Aorta (tissue), 5 donors: ENCODE data around the gene MATK. TPM values are rescaled to one million over a fixed set of nuclear protein-coding genes. Genes with fewer than 3 reads are reported as not detected.
"Not testable (repeated sequence)": the region's sequence is repeated elsewhere in the genome, so short reads cannot be mapped to it uniquely, and the experiment has no call there.

Experiments
- ATAC-seq: fragments of 200-7000 bp; cut with Tn5 transposase; one replicate; pipeline ENCODE4 v1.9.1; 2022; ENCODE audit warnings: moderate library complexity; ENCODE audit not compliant: low FRiP score
- DNase-seq, 2 donors: peaks; one replicate each; pipeline ENCODE4 v3.0.0-alpha.2; 2020
- H3K27ac ChIP-seq, 2 donors: one replicate each; pipeline ENCODE4 v1.5.1; 2013; ENCODE audit warnings: low read length in 2 of 2, mild to moderate bottlenecking in 2 of 2, moderate library complexity in 2 of 2, control low read depth in 1 of 2, inconsistent platforms in 1 of 2, low read depth in 1 of 2
- H3K27me3 ChIP-seq, 2 donors: one replicate each; pipeline ENCODE4 v1.6.1; 2013; ENCODE audit warnings: control low read depth in 1 of 2, low read length in 1 of 2, mild to moderate bottlenecking in 1 of 2, moderate library complexity in 1 of 2; ENCODE audit not compliant: insufficient read depth in 2 of 2, control insufficient read depth in 1 of 2
- H3K36me3 ChIP-seq, 2 donors: one replicate each; pipeline ENCODE4 v1.6.1; 2013; ENCODE audit warnings: control low read depth in 1 of 2, low read length in 1 of 2, mild to moderate bottlenecking in 1 of 2; ENCODE audit not compliant: insufficient read depth in 2 of 2, control insufficient read depth in 1 of 2
- H3K4me1 ChIP-seq, 2 donors: one replicate each; pipeline ENCODE4 v1.6.1; 2013; ENCODE audit warnings: low read length in 2 of 2, control low read depth in 1 of 2, mild to moderate bottlenecking in 1 of 2, moderate library complexity in 1 of 2; ENCODE audit not compliant: insufficient read depth in 2 of 2, control insufficient read depth in 1 of 2
- H3K4me3 ChIP-seq, 2 donors: one replicate each; pipeline ENCODE4 v1.5.1; 2013; ENCODE audit warnings: low read length in 2 of 2, control low read depth in 1 of 2, mild to moderate bottlenecking in 1 of 2
- H3K9me3 ChIP-seq: one replicate; pipeline ENCODE4 v1.6.1; 2013; ENCODE audit warnings: mild to moderate bottlenecking, low read length; ENCODE audit not compliant: control insufficient read depth
- WGBS, 2 donors: extraction: QIAGEN DNeasy Blood & Tissue Kit; methylation state at CpG; one replicate each; pipeline ENCODE4 v1.1.7; 2013; 5-methylcytosine and 5-hydroxymethylcytosine counted together
- intact Hi-C, 2 donors: fragments of 100-400 bp; cut with DNase I; formaldehyde crosslinking; loops; one replicate each; pipeline versions ENCODE4 v1.14.2 to v1.15.0; 2022
- polyA plus RNA-seq, 2 donors: library from polyadenylated mRNA; stranded (reverse); fragments of 200-250 nt; gene quantifications; one replicate each; pipeline ENCODE4 v1.2.3, GENCODE V29; 2013
- total RNA-seq, 2 donors: library from RNA; stranded (reverse); fragmentation: NEBNext Ultra II Directional; extraction: Animal tissue kit (Norgen Biotek cat#: 25700); gene quantifications; one replicate each; pipeline ENCODE4 v1.2.1, GENCODE V29; 2021
- donor health status: healthy with polysubstance abuse.
- donor health status: Bipolar disorder and iron deficiency.
- donor health status: DM: no; HTN: no; CAD: no.
- donor health status: DM: no; HTN: no; CAD: no.
- donor health status: DM: yes; HTN: yes; CAD: no.

Gene MATK
- total and polyA plus RNA-seq, 4 donors, result 1.7 to 5.5 (median 1.9) TPM

DNA sequence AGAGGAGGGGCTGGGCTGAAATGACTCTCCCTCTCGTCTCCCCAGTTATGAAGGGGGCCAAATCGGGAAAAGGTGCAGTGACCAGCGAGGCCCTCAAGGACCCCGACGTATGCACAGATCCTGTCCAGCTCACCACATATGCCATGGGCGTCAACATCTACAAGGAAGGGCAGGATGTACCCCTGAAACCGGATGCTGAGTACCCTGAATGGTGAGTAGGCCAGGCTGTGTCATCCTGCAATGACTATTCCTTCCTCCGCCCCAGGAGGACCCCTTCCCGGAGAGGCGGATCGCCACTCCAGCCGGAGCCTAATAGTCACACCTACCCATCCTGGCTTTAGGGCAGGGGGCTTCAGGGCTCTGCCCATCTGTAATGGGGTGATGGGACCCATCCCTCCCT, 21.1 kb downstream of the MATK start:
- WGBS, 2 donors, result 93 to 94% methylated on average over 12 of the region's 12 CpGs
- no peak overlapping the region for H3K4me3 ChIP-seq
- no peaks in the 10 kb centered on the region for H3K9me3 ChIP-seq
- no peaks in the 10 kb centered on the region for H3K4me1 ChIP-seq
- DNase-seq (no peak), ATAC-seq (no peak)
- no peaks in the 10 kb centered on the region for H3K36me3 ChIP-seq
- no peaks in the 10 kb centered on the region for H3K27me3 ChIP-seq
- intact Hi-C loops, result no loop called here
- H3K27ac ChIP-seq, result no peak overlapping the region

DNA sequence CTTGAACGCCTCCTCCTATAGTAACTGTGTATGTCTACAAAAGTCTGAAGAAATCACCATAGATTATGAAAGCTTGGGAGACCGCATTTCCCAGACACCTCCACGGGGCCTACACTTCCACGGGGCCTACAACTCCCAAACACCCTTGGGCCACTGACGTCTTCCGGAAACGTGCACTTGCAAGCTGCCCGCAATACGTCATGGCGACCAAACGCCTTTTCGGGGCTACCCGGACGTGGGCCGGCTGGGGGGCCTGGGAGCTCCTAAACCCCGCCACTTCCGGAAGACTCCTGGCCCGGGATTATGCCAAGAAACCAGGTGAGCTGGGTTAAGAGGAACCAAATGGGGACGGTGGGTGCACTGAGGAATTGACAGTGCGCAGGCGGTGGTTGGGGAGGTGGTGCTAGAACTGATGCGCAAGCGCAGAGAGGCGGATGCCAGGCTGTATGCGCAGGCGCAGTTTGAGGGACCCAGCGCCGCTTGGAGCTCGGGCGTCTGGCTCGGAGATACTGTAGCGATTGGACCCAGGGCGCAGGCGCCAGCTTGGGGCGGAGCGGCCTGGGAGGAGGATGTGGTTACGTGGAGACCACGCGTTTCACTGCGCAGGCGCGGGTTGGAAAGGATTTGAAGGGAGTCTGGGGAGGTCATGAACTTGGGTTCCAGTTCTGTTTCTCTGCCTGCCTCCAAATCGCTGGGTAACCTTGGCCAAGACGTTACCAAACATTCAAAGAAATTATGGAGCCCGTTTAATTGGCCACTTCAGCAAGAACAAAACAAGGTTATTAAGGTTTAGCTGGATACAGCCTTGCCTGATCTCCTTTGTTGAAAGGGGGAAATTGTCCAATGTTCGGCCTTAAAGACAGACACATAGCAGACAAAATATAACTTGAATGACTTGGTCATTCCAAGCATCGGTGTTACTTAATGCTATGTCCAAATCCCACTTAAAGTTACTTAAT, 23.4 kb downstream of the MATK start, which contains the start of gene MRPL54:
Gene MRPL54, plus strand, starts transcription at position 182 of the 959 bp plus-strand sequence. Its CDS starts 19 bp downstream, at position 201.
- Histone ChIP-seq H3K4me1 (no peaks in the 10 kb centered on the region), H3K27me3 (no peaks in the 10 kb centered on the region), H3K36me3 (no peaks in the 10 kb centered on the region), H3K4me3 (peak within 1 kb of the TSS; percentile 64 to 98), H3K27ac (peak within 1 kb of the TSS; percentile 73 to 79), H3K9me3 (no peaks in the 10 kb centered on the region)
- DNase-seq (peak; percentile 99 to 100), ATAC-seq (peak; percentile 96)
- intact Hi-C loops, result loop anchor here in 1 of 2 donors (5.0 kb wide), 2 partner anchors 210 to 225 kb away; partner anchors contain the start of genes DAPK3 and EEF2
- WGBS, 2 donors, result 4% methylated on average over 47 of the region's 47 CpGs

DNA sequence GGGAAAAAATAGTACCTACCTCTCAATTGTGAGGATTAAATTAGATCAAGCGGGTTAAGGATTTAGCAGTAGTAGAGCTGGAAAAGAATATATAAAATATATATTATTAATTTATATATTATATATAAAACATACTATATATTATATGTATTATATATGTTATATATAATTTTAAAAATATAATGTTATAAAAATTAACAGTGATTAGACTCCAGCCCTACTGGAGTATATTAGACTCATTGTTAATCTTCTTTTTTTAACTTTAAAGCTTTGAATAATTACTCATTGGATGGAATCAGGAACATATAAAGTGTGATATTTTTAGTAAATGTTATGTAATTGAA, 24.1 kb downstream of the MATK start:
- intact Hi-C loops, result loop anchor here in 1 of 2 donors (5.0 kb wide), 2 partner anchors 210 to 225 kb away; partner anchors contain the start of genes DAPK3 and EEF2
- H3K27ac ChIP-seq, result no peak overlapping the region
- DNase-seq (no peak), ATAC-seq (no peak)
- no peaks in the 10 kb centered on the region for H3K27me3 ChIP-seq
- no peak overlapping the region for H3K4me3 ChIP-seq
- H3K4me1 ChIP-seq, result no peaks in the 10 kb centered on the region
- 47 to 61% methylated on average over 1 of the region's 1 CpG for WGBS, 2 donors
- H3K36me3 ChIP-seq, result no peaks in the 10 kb centered on the region
- no peaks in the 10 kb centered on the region for H3K9me3 ChIP-seq

DNA sequence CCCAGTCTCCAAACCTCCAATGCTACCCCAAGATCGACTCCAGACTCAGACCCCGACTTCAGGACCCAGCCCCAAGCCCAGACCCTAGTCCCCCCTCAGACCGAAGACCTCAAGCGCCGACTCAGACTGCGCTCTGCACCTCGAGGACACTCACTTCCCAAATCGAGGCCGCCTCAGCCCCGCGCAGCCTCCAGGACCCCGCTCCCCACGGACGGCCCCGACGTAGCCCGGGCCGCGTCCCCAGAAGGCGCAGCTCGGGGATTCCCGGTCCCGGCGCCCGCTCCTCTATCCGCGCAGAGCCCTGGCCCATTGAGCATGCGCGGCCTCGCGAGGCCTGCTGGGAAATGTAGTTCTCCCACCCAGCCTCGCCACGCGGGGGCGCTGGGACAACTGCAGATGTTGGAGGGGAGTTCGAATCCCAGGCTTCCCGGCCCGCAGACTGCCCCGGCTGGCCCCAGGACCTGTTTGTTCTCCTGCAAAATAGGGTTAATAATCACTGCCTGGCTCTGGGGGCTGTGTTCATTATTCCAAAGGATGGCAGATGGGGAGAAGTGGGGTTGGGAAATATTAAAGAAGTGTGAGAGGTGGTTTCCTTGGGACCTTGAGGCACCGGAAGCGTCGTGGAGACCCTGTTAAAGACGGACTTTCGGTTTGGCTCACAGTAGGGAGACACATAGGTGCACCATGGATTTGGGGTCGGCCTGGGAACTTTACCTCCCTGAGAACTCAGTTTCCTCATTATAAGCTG, 24.6 kb downstream of the MATK start, which contains the start of gene APBA3:
Gene APBA3, minus strand, starts transcription at position 311 of the 748 bp plus-strand sequence. CDS start 1,428 bp downstream, outside the sequence.
- Histone ChIP-seq H3K9me3 (no peaks in the 10 kb centered on the region), H3K27ac (peak within 1 kb of the TSS; percentile 73 to 79), H3K36me3 (no peaks in the 10 kb centered on the region), H3K4me1 (no peaks in the 10 kb centered on the region), H3K4me3 (peak within 1 kb of the TSS; percentile 64 to 98), H3K27me3 (no peaks in the 10 kb centered on the region)
- 3 to 4% methylated on average over 45 of the region's 45 CpGs for WGBS, 2 donors
- DNase-seq (peak; percentile 94 to 98), ATAC-seq (peak; percentile 90)
- intact Hi-C loops, result loop anchor here in 1 of 2 donors (5.0 kb wide), 2 partner anchors 211 to 226 kb away; partner anchors contain the start of genes DAPK3 and EEF2

DNA sequence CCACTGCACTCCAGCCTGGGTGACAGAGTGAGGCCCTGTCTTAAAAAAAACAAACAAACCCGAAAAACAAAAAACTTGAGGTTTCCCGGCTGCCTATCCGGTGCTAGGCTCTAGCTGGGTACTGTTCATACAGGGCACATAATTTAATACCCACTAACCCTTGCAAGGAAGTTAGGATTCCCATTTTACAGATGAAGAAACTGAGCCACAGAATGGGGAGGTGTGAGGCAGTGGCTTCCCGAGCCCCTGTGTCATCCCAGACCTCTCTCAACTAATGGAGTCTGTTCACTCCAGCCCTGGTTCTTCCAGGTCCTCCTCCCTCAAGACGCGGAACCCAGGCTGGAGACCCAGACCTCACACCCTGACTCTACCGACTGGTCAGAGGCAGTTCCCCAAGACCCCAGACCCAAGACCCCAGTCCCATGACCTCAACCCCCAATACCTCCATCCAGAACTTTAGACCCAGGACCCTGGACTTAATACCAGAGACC, 25.3 kb downstream of the MATK start:
- Histone ChIP-seq H3K27ac (peak overlapping the region in 1 of 2 donors; percentile 56), H3K4me3 (peak overlapping the region; percentile 64 to 98), H3K9me3 (no peaks in the 10 kb centered on the region), H3K27me3 (no peaks in the 10 kb centered on the region), H3K36me3 (no peaks in the 10 kb centered on the region), H3K4me1 (no peaks in the 10 kb centered on the region)
- WGBS, 2 donors, result 18 to 22% methylated on average over 7 of the region's 7 CpGs
- no peak for ATAC-seq
- DNase-seq, result no peak
- intact Hi-C loops, result loop anchor here in 1 of 2 donors (5.0 kb wide), 2 partner anchors 211 to 226 kb away; partner anchors contain the start of genes DAPK3 and EEF2

DNA sequence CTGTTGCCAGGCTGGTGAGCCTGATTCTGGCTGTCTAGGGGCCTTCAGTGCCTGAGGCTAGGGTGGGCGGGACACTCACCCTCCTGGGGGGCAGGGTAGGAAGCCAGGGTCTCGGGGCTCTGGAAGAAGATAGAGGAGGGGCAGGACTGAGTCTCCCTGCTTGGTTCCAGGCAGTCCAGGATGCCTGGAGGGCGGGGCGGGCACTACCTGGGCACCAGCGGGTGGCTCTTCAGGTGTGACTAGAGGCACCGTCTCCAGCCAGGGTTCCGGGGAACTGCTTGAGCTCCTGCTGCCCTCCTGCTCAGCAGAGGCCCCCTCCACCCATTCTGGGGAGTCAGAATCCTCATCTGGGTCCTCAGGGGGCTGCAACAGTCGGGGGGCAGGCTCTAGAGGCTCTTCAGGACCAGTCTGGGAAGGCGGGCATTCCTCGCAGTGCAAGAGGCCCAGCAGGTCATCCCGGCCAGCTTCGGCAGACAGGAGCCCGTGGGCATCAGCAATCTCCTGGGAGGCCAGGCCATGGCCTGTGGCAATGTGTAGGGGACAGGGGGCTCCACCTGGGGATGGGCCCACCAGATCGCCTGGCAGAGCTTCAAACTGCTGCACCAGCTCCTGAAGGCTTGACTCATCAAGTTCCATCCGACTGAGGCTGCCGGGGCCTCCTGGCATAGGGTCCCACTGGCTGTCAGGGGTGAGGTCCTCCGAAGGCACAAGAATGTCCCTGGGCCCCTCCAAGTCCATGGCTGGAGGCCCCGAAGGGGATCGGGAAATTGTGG, 26.5 kb downstream of the MATK start:
- H3K4me1 ChIP-seq, result no peaks in the 10 kb centered on the region
- DNase-seq, result no peak
- ATAC-seq, result no peak
- WGBS, 2 donors, result 85 to 86% methylated on average over 19 of the region's 19 CpGs
- intact Hi-C loops, result loop anchor here in 1 of 2 donors (5.0 kb wide), 2 partner anchors 213 to 228 kb away; partner anchors contain the start of genes DAPK3 and EEF2
- no peaks in the 10 kb centered on the region for H3K36me3 ChIP-seq
- no peaks in the 10 kb centered on the region for H3K9me3 ChIP-seq
- H3K4me3 ChIP-seq, result no peak overlapping the region
- no peaks in the 10 kb centered on the region for H3K27me3 ChIP-seq
- H3K27ac ChIP-seq, result no peak overlapping the region

DNA sequence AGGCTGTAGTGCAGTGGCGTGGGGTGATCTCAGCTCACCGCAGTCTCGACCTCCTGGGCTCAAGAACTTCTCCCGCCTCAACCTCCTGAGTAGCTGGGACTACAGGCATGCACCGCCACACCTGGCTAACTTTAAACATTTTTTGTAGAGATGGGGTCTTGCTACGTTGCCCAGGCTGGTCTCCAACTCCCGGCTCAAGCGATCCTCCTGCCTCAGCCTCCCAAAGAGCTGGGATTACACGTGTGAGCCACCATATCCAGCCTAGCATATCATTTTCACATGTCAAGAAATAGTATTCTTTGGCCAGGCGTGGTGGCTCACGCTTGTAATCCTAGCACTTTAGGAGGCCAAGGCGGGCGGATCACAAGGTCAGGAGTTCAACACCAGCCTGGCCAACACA, 27.9 kb downstream of the MATK start:
- H3K36me3 ChIP-seq, H3K27me3 ChIP-seq, H3K4me3 ChIP-seq, intact Hi-C loops, DNase-seq, H3K9me3 ChIP-seq, H3K27ac ChIP-seq, H3K4me1 ChIP-seq, ATAC-seq: not testable (repeated sequence)
- WGBS, 2 donors, result 96 to 98% methylated on average over 13 of the region's 13 CpGs

DNA sequence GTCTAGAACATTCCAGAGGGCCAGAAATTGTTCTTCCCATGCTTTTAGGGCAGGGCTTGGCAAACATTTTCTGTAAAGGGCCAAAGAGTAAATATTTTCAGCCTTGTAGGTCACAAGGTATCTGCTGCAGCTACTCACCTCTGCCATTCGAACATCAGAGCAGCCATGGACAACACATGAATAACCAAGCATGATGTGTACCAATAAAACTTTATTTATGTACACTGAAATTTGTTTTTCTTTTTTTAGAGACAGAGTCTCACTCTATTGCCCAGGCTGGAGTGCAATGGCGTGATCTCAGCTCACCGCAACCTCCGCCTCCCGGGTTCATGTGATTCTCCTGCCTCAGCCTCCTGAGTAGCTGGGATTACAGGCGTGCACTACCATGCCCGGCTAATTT, 28.5 kb downstream of the MATK start:
- 98 to 99% methylated on average over 7 of the region's 7 CpGs for WGBS, 2 donors
- H3K4me3 ChIP-seq, H3K9me3 ChIP-seq, intact Hi-C loops, ATAC-seq, H3K4me1 ChIP-seq, H3K27ac ChIP-seq, H3K27me3 ChIP-seq, DNase-seq, H3K36me3 ChIP-seq: not testable (repeated sequence)
